22Rv1 (cell line): ENCODE measurements around the gene DIP2B.

Experiments used
- CTCF ChIP-seq: fragments of 450-650 bp; IDR thresholded peaks from 2 replicates; pipeline ENCODE4 v1.5.1; 2017; ENCODE audit warnings: mild to moderate bottlenecking
- ZFX ChIP-seq: fragments of 450-650 bp; IDR thresholded peaks from 2 replicates; pipeline ENCODE4 v1.6.1; 2017; ENCODE audit warnings: antibody characterized with exemption, borderline replicate concordance

GRCh38 chr12:50533203-50533584, 28.4 kb downstream of the DIP2B start:
- TF ChIP-seq CTCF (no peak), ZFX (no peak)
